IMR-90 (cell line): ENCODE data around the gene GSTT4. TPM values are rescaled to one million over a fixed set of nuclear protein-coding genes. Genes with fewer than 3 reads are reported as not detected.

Source experiments
- ATAC-seq: fragments of 200-7000 bp; cut with Tn5 transposase; 2 replicates; pipeline ENCODE4 v1.9.1; 2020; ENCODE audit warnings: low read depth, mild to moderate bottlenecking, moderate library complexity
- BruUV-seq: library from RNA; stranded (reverse); fragments of 400-500 nt; replicated peaks from 2 replicates; lab custom pipeline; 2021; lab: Mats Ljungman, UMichigan
- CTCF ChIA-PET: fragments of 300-600 bp; formaldehyde crosslinking; extraction: SDS; loops from one replicate; lab custom pipeline; 2021; ENCODE audit warnings: antibody characterized with exemption; lab: Yijun Ruan, JAX
- POLR2A ChIA-PET: fragments of 300-600 bp; sonication (Branson Sonifier 250); formaldehyde crosslinking; loops from one replicate; lab custom pipeline; 2022; ENCODE audit warnings: antibody characterized with exemption; ENCODE audit not compliant: unreplicated experiment; lab: Charles Lee
- DNase-seq: peaks from one replicate; pipeline ENCODE4 v3.0.0; 2013
- H2AFZ ChIP-seq: replicated peaks from 2 replicates; pipeline ENCODE3; 2013; ENCODE audit warnings: low read length, mild to moderate bottlenecking; ENCODE audit not compliant: poor library complexity
- H2AK5ac ChIP-seq: 2 replicates; pipeline ENCODE4 v1.6.1; 2013; ENCODE audit warnings: low read depth, low read length, inconsistent platforms
- H2AK9ac ChIP-seq: replicated peaks from 2 replicates; pipeline ENCODE3; 2013; ENCODE audit warnings: mild to moderate bottlenecking, low read depth, low read length, moderate library complexity; ENCODE audit not compliant: poor library complexity
- H2BK120ac ChIP-seq: 2 replicates; pipeline ENCODE4 v1.6.1; 2013; ENCODE audit warnings: low read depth, low read length, inconsistent platforms
- H2BK15ac ChIP-seq: 3 replicates; pipeline ENCODE4 v1.6.1; 2013; ENCODE audit warnings: low read depth, low read length, inconsistent platforms
- H2BK20ac ChIP-seq: 2 replicates; pipeline ENCODE4 v1.6.1; 2013; ENCODE audit warnings: low read depth, mild to moderate bottlenecking, inconsistent platforms, low read length, moderate library complexity
- H2BK5ac ChIP-seq: 2 replicates; pipeline ENCODE4 v1.6.1; 2013; ENCODE audit warnings: mild to moderate bottlenecking, low read depth, low read length, inconsistent platforms; ENCODE audit not compliant: poor library complexity, severe bottlenecking
- H3K14ac ChIP-seq: replicated peaks from 2 replicates; pipeline ENCODE4 v1.6.1; 2013; ENCODE audit warnings: low read depth, low read length, inconsistent platforms
- H3K18ac ChIP-seq: 2 replicates; pipeline ENCODE4 v1.6.1; 2013; ENCODE audit warnings: low read depth, low read length, control low read depth
- H3K23ac ChIP-seq: 2 replicates; pipeline ENCODE4 v1.6.1; 2013; ENCODE audit warnings: low read depth, low read length, inconsistent platforms
- H3K27ac ChIP-seq: 2 replicates; pipeline ENCODE4 v1.5.1; 2013; ENCODE audit warnings: mild to moderate bottlenecking, control low read depth, low read length; ENCODE audit not compliant: insufficient read depth
- H3K27me3 ChIP-seq: 2 replicates; pipeline ENCODE4 v1.6.1; 2013; ENCODE audit warnings: low read length; ENCODE audit not compliant: control insufficient read depth, insufficient read depth
- H3K36me3 ChIP-seq: 2 replicates; pipeline ENCODE4 v1.6.1; 2013; ENCODE audit warnings: low read length, mixed read lengths; ENCODE audit not compliant: control insufficient read depth, insufficient read depth
- H3K4ac ChIP-seq: 2 replicates; pipeline ENCODE4 v1.6.1; 2013; ENCODE audit warnings: low read depth, low read length, inconsistent platforms
- H3K4me1 ChIP-seq: 2 replicates; pipeline ENCODE4 v1.6.1; 2013; ENCODE audit warnings: low read length, mixed read lengths; ENCODE audit not compliant: control insufficient read depth, insufficient read depth
- H3K4me2 ChIP-seq: 2 replicates; pipeline ENCODE4 v1.6.1; 2013; ENCODE audit warnings: low read depth, mild to moderate bottlenecking, control low read depth, low read length, moderate library complexity
- H3K4me3 ChIP-seq: 2 replicates; pipeline ENCODE4 v1.5.1; 2013; ENCODE audit warnings: low read depth, mild to moderate bottlenecking, control low read depth, low read length, moderate library complexity; ENCODE audit not compliant: insufficient read depth
- H3K56ac ChIP-seq: 2 replicates; pipeline ENCODE4 v1.6.1; 2013; ENCODE audit warnings: low read length, inconsistent platforms; ENCODE audit not compliant: insufficient read depth; ENCODE audit errors: extremely low read depth
- H3K79me1 ChIP-seq, 2 experiments: 2 replicates each; pipeline ENCODE4 v1.6.1; 2013; ENCODE audit warnings: low read length in 2 of 2, inconsistent platforms in 1 of 2, low read depth in 1 of 2
- H3K9ac ChIP-seq: 2 replicates; pipeline ENCODE4 v1.6.1; 2013; ENCODE audit warnings: low read depth, low read length, control low read depth
- H3K9me1 ChIP-seq: 2 replicates; pipeline ENCODE4 v1.6.1; 2013; ENCODE audit warnings: low read length, inconsistent platforms; ENCODE audit not compliant: insufficient read depth
- H3K9me3 ChIP-seq: 2 replicates; pipeline ENCODE4 v1.6.1; 2013; ENCODE audit warnings: low read length; ENCODE audit not compliant: control insufficient read depth, insufficient read depth
- H4K20me1 ChIP-seq: 2 replicates; pipeline ENCODE4 v1.6.1; 2013; ENCODE audit warnings: low read length, inconsistent platforms; ENCODE audit not compliant: insufficient read depth
- H4K5ac ChIP-seq: 2 replicates; pipeline ENCODE4 v1.6.1; 2013; ENCODE audit warnings: mild to moderate bottlenecking, low read depth, low read length, control low read depth
- H4K8ac ChIP-seq, 2 experiments: 2 replicates each; pipeline ENCODE4 v1.6.1; 2013; ENCODE audit warnings: low read depth in 2 of 2, low read length in 2 of 2, control low read depth in 1 of 2, inconsistent platforms in 1 of 2
- H4K91ac ChIP-seq: 2 replicates; pipeline ENCODE4 v1.6.1; 2013; ENCODE audit warnings: low read depth, low read length, inconsistent platforms; ENCODE audit not compliant: insufficient read depth
- CHD1 ChIP-seq: IDR thresholded peaks from 2 replicates; pipeline ENCODE4 v1.6.1; 2012; ENCODE audit warnings: low read depth, low read length, improper control_type of control experiment
- RAD21 ChIP-seq: IDR thresholded peaks from 2 replicates; pipeline ENCODE4 v1.6.1; 2012; ENCODE audit warnings: low read length, improper control_type of control experiment
- USF2 ChIP-seq: fragments of 150-350 bp; IDR thresholded peaks from 2 replicates; pipeline ENCODE4 v1.6.1; 2017; ENCODE audit warnings: mild to moderate bottlenecking, antibody characterized with exemption, low read length, low read depth
- WGBS, 2 experiments: methylation state at CpG; one replicate each; pipeline versions ENCODE4 v1.1.5 to v1.1.7; 2013; ENCODE audit warnings: missing lambda C conversion rate in 2 of 2; ENCODE audit not compliant: insufficient read length in 1 of 2; ENCODE audit errors: extremely low coverage in 2 of 2; 5-methylcytosine and 5-hydroxymethylcytosine counted together
- dilution Hi-C: fragments of 300-500 bp; cut with HindIII; formaldehyde crosslinking; loops from one replicate; pipeline ENCODE4 v1.14.3; 2018; ENCODE audit warnings: low sequenced_read_pairs; ENCODE audit not compliant: unreplicated experiment
- in situ Hi-C: fragments of 300-500 bp; cut with MboI; formaldehyde crosslinking; loops from 3 replicates; pipeline ENCODE4 v1.14.3; 2019; ENCODE audit warnings: low sequenced_read_pairs, inconsistent platforms, mixed read lengths
- intact Hi-C: fragments of 100-400 bp; cut with micrococcal nuclease; formaldehyde crosslinking; loops from 2 replicates; pipeline ENCODE4 v1.10.0; 2022
- polyA plus RNA-seq, 3 experiments: library from polyadenylated mRNA; depleted of rRNA; stranded (reverse); fragments of >200 nt; gene quantifications; 2 replicates each; pipeline ENCODE4 v1.2.3, GENCODE V29; 2012; ENCODE audit warnings: low replicate concordance in 1 of 3
- total RNA-seq: library from RNA; depleted of rRNA; stranded (reverse); fragments of >200 nt; gene quantifications from 2 replicates; pipeline ENCODE4 v1.2.3, GENCODE V29; 2012

The GSTT4 gene
- total and polyA plus RNA-seq, 2 of the 4 experiments (the other 2 are of a cell fraction) = not detected

GRCh38 chr22:24027389-24027975, 22.2 kb upstream of the GSTT4 start:
- no peak overlapping the region for H3K23ac ChIP-seq
- ChIA-PET POLR2A (no interaction called here), CTCF (interaction anchor here (0.5 kb wide), 1 partner anchor 161 kb away, joined by 4 read pairs; no protein-coding TSS in a partner anchor)
- H3K4me2 ChIP-seq = no peak overlapping the region
- H4K5ac ChIP-seq = no peak overlapping the region
- no peak overlapping the region for H3K18ac ChIP-seq
- H3K27ac ChIP-seq = no peak overlapping the region
- H4K91ac ChIP-seq = no peak overlapping the region
- no peak overlapping the region for H3K56ac ChIP-seq
- H2BK15ac ChIP-seq = no peak overlapping the region
- no peak overlapping the region for H3K4ac ChIP-seq
- no peak overlapping the region for H3K4me3 ChIP-seq
- ATAC-seq (no peak), DNase-seq (no peak)
- no peak overlapping the region for H2AK5ac ChIP-seq
- no peak overlapping the region for H2BK120ac ChIP-seq
- TF ChIP-seq RAD21 = no peak
- TF ChIP-seq USF2 = no peak
- no peak for TF ChIP-seq CHD1
- H3K79me1 ChIP-seq = peaks cover 46 to 54% of the 10 kb centered on the region in 2 experiments
- in situ Hi-C loops = no loop called here
- intact Hi-C loops = no loop called here
- no CpG with 5 or more reads among the region's 3 CpGs for WGBS, 2 experiments
- H3K36me3 ChIP-seq = peaks cover 3% of the 10 kb centered on the region; the same call in 1 of the 2 replicates
- H2AFZ ChIP-seq = no peak overlapping the region
- no peaks in the 10 kb centered on the region for H3K9me3 ChIP-seq
- H3K4me1 ChIP-seq = no peaks in the 10 kb centered on the region
- H2BK20ac ChIP-seq = no peak overlapping the region
- no peak overlapping the region for H3K14ac ChIP-seq
- no peak overlapping the region for H3K9ac ChIP-seq
- H4K20me1 ChIP-seq = peaks cover 23% of the 10 kb centered on the region
- no peak overlapping the region for H4K8ac ChIP-seq
- no peaks in the 10 kb centered on the region for H3K27me3 ChIP-seq
- no peak overlapping the region for H2BK5ac ChIP-seq
- BruUV-seq = no TSS peak
- H3K9me1 ChIP-seq = peaks cover 3% of the 10 kb centered on the region; the same call in 1 of the 2 replicates
- dilution Hi-C loops = no loop called here
- H2AK9ac ChIP-seq = no peak overlapping the region
